HG02943 (cell line): Measurements from ENCODE around the gene BLTP3B.

Source experiments
- ATAC-seq: cut with Tn5 transposase; IDR thresholded peaks from one replicate; pipeline ENCODE4 v1.9.1; 2021; ENCODE audit warnings: mild to moderate bottlenecking, low read depth, moderate library complexity; ENCODE audit not compliant: unreplicated experiment

The BLTP3B gene

GRCh38 chr12:100165356-100165755 is 22.7 kb upstream of the BLTP3B start:
- ATAC-seq, result no peak

DNA sequence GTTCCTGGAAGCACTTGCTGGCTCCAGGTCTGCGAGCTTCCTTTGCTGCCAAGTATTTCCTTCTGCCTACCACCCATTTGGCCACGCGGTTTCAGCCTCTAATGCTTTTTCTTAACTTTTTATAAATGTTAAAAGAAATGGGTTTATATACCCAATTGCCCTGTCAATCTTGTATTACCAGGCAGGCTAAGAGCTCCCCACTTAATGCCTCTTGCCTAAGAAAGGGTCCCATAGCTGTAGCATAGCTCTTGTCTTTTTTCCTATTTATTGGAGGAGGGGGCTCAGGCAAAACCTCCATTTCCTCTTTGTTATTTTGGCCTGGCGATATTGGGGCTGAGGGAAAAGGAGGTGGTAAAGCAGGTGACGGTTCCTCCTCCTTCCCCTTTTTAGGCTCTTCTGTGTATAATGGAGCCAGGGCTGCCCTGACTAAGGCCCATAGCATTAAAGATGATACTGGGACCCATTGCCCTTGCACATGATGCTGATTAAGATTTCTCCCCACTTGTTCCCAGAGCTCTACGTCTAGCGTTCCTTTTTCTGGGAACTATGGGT is 21.6 kb upstream of the BLTP3B start:
- peak; percentile 19 for ATAC-seq

GRCh38 chr12:100163416-100164152 is 20.9 kb upstream of the BLTP3B start:
- peak; percentile 100 for ATAC-seq

DNA sequence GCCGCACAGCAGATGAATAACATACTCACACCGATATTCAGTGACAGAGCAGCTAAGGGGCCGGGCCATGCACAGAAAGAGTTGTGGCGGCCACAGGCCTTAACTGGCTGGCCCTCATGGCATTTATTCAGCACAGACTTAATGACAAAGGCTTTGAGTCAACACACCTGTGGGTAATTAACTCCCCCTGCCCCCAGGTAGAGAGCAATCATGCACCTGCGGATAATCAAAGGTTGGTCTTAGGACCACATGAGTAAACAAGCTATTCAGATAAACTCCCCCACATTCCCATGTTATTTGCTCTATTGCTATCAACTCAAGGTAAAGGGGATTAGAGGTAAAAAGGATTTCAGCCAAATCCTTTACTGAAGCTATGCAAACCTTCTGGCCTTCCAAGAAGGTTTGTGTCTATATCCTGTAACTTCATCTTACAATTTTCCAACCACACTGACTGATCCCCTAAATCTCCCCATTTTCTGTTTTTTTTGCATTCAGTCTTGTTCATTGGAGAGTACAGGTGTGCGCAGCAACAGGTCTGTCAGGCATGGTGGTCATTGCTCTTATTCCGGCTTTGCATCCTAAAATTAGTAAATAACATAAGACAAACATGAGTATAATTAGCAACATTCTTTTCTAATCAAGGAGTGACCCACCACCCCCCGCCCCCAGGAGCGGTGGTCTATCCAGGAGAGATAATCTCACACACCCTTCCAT is 16.9 kb upstream of the BLTP3B start:
- no peak for ATAC-seq

GRCh38 chr12:100158535-100158934 is 15.9 kb upstream of the BLTP3B start:
- no peak for ATAC-seq

GRCh38 chr12:100157427-100157821 is 14.8 kb upstream of the BLTP3B start:
- ATAC-seq, result no peak

DNA sequence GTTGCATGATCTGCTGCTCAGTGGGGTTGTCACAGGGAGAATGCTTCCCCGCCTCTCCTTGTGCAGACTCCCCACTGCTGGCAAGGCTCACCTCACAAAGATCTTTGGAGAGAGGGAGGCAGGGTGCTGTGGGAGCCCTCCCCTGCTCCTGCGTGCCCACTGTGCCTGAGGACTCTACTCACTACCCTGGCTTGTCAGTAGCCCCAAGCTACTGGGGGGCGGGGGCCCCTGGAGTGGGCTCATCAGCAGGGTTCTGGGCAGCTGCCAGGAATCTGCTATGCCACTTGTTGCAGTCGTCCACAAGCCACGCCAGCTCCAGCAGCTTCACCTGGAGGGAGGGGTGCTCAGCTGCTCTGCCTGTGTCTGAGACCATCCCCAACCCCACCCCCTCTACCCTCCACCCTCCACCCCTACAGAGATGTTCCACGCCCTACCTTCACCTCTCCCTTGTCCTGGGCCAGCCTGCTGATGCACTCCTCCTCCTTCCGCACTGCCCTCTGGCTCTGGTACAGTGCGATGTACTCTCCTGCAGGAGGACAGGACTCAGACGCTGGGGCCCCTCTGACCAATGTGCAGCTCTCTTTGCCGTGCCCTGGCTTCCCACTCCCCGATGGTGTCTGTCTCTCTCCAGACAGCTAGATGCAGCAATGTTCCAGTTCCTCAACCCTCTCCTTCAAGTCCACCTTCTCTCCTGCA is 14.2 kb upstream of the BLTP3B start:
- ATAC-seq, result no peak

DNA sequence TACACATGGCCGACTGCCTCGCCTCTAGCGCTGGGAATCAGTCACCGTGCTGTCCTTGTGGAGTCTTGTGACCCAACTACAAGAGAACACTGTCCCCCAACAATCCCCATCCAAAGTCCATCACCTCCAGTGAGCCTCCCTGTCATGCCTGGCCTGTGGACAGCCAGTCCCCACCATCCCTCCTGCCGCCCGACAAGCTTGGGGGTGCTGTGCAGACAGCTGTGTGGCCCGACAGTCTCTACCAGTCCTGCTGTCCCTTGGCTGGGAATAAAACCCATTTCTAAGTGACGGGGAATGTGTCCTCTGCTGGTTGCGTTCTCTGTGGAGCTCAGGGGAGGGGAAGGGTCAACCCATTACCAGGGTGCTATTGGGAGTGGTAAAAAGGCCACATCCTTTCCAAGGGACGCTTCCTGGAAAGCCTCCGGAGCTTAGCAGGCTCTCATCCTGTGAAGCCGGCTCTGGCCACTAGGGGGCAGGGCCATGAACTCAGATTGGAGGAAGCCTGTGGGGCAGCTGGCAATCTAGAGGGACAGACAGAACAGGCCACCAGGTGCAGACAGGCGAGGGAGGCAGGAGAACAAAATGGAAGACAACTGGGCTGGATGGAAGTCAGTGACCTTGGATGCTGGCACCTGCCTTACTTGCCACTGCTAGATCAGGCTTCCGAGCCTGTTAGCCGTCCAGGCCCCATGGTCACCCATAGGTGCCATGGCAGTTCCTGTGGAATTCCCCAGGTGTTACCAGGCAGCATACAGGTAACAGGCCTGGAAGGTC is 12.0 kb upstream of the BLTP3B start:
- ATAC-seq, result peak; percentile 71

GRCh38 chr12:100153131-100153530 is 10.5 kb upstream of the BLTP3B start:
- no peak for ATAC-seq

- ATAC-seq, result no peak
Observed at GRCh38 chr12:100151769-100152168, 9.1 kb upstream of the BLTP3B start.

DNA sequence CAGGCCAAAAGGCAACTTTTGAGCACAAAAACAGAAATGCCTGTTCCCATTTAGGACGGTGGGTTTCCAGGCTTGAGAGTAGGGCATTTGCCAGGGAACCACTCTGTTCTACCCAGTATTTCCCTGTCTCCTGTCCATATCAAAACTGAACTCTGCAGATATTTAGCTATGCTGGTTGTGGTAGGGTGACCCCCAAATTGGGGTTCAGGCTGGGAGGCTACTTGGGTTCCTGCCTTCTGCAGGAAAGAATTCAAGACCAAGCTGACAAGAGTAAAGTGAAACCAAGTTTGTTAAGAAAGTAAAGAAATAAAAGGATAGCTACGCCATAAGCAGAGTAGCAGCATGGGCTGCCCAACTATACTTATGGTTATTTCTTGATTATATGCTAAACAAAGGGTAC is 3.6 kb upstream of the BLTP3B start:
- no peak for ATAC-seq

DNA sequence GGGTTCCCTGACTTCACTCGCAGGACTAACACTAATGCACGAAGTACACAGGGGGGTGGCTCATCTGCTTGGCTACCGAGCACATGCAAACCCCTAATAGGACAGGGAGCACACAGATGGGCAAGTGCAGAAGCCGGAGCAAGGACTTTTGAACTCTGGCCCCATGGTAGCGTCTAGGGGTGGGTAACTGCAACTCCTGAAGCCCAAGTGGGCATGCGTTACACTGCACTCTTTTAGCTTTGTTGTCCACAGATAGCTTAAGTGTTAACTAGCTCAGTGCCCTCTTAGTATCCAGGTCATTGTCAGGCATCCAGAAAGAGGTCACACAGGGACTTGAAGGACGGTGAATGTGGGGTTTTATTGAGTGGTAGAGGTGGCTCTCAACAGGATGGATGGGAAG is 3.0 kb upstream of the BLTP3B start:
- ATAC-seq, result no peak

DNA sequence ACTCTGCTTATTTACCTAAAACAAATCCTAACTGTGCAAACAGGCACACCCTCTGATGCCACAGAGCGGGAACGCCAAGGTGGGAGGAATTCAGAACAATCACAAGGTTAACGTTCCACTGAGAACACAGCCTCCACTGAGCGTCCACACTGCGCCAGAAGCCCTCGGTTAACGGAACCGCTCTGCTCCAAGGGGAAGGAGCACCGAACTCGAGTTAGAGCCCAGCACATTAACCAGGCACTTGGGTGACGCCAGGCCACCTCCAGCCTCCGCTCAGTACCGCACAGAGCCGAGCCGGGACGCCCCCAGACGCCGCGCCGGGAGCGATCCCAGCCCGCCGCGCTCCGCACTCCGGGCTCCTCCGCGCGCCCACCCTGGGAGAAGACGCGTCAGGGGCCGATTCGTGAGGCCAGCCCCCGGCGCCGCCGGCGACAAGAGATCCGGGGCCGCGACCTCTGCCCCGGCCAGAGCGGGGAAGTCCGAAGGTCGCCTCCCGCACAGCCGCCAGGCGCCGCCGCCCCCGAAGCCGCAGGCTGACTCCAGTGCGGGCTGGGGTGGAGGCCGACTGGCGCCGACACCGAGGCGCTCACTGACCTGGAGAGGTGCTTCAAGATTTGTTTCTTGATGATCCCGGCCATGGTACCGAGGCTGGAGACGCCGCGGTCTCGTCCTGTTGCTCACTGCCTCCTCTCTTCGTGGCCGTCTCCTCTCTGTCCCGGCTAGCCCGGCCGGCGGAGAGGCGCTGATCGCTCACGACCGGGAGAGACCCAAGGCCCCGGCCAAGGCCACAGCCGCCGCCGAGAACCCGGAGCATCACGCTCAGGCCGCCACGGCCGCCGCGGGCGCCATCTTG is 450 bp downstream of the BLTP3B start:
- peak; percentile 42 for ATAC-seq

GRCh38 chr12:100141666-100141997 is 1.0 kb downstream of the BLTP3B start:
- ATAC-seq, result peak; percentile 11

DNA sequence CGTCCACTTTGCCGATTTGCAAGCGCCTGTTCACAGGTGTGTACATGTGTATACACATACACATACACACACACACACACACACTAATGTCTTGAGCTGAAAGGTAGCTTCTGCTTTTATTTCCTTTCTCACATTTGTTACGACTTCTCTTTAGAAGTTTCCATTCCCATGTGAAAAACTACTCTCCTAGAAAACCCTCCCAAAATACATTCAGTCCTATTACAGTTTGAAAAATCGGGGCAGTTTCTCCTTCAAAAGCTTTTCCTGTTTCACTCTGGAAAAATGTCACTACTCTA is 3.9 kb downstream of the BLTP3B start:
- ATAC-seq, result no peak

GRCh38 chr12:100138048-100138802 is 4.4 kb downstream of the BLTP3B start:
- ATAC-seq, result no peak

- no peak for ATAC-seq
Observed at GRCh38 chr12:100133200-100133599, 9.5 kb downstream of the BLTP3B start.

GRCh38 chr12:100128512-100128908 is 14.2 kb downstream of the BLTP3B start:
- no peak for ATAC-seq
